Measurements from ENCODE around the gene TMEM98. TPM values are rescaled to one million over a fixed set of nuclear protein-coding genes. Genes with fewer than 3 reads are reported as not detected.

The TMEM98 gene
- total and polyA plus RNA-seq, 9 of the 15 experiments (the other 6 are each of a cell fraction or from before 2014, with no cell fraction given) = 33.5 to 164 (median 84.7) TPM

GRCh38 chr17:32953045-32953444 is 25.1 kb downstream of the TMEM98 start:
- DNase-seq (ENCODE audit: extremely low read depth in 1 of 4, low spot score in 3 of 4) (no peak), ATAC-seq (no peak), FAIRE-seq (no peak)
- no peak overlapping the region for H3K9ac ChIP-seq (ENCODE audit: insufficient read depth in 1 of 2, low read depth in 2 of 2, low read length in 2 of 2)
- H3K27me3 ChIP-seq (ENCODE audit: control insufficient read depth in 2 of 2, insufficient read depth in 2 of 2, low read length in 2 of 2) = no peaks in the 10 kb centered on the region
- in situ Hi-C loops (cut with MboI) (no loop called here), intact Hi-C loops (cut with micrococcal nuclease) (no loop called here)
- H3K4me2 ChIP-seq (ENCODE audit: insufficient read depth, low read length) = no peak overlapping the region
- no peaks in the 10 kb centered on the region for H3K9me1 ChIP-seq (ENCODE audit: control insufficient read depth, insufficient read depth, low read length)
- POLR2A ChIA-PET = interaction anchor here (1.2 to 1.5 kb wide), 2 partner anchors 9 to 12 kb away, joined by 3 to 5 read pairs; no protein-coding TSS in a partner anchor
- H3K9me3 ChIP-seq (replicated peaks; ENCODE audit: control insufficient read depth, insufficient read depth, low read depth, low read length) = no peaks in the 10 kb centered on the region
- no peak overlapping the region for H3K4me3 ChIP-seq
- CTCF ChIA-PET (ENCODE audit: low intra/inter-chr PET ratio) = no interaction called here
- H3K36me3 ChIP-seq (ENCODE audit: control insufficient read depth, insufficient read depth, low read length) = no peaks in the 10 kb centered on the region
- BruUV-seq (replicated peaks) = no TSS peak
- no peaks in the 10 kb centered on the region for H3K79me2 ChIP-seq (ENCODE audit: control insufficient read depth, insufficient read depth, low read length)
- H2AFZ ChIP-seq (ENCODE audit: low read depth, low read length) = no peak overlapping the region
- peaks cover 3 to 12% of the 10 kb centered on the region in 2 experiments; a peak in 3 of 5 replicates for H3K4me1 ChIP-seq (replicated peaks in 1 of 2; ENCODE audit: control insufficient read depth in 2 of 2, insufficient read depth in 2 of 2, low read length in 2 of 2)
- TF ChIP-seq SPI1 (IDR thresholded peaks at IDR 0.05; ENCODE audit: borderline replicate concordance, low read depth, low read length) = peak; percentile 45; the same call in 1 of the 2 replicates
- TF ChIP-seq ZNF77 (CRISPR knock-in tag; IDR thresholded peaks at IDR 0.05) = no peak
- H4K20me1 ChIP-seq (replicated peaks; ENCODE audit: control insufficient read depth, insufficient read depth, low read length) = no peaks in the 10 kb centered on the region
- no peak overlapping the region for H3K27ac ChIP-seq (ENCODE audit: extremely low read depth, low read depth, low read length)

GRCh38 chr17:32953857-32954256 is 25.9 kb downstream of the TMEM98 start:
- H3K9ac ChIP-seq (ENCODE audit: insufficient read depth in 1 of 2, low read depth in 2 of 2, low read length in 2 of 2) = no peak overlapping the region
- H3K9me3 ChIP-seq (replicated peaks; ENCODE audit: control insufficient read depth, insufficient read depth, low read depth, low read length) = no peaks in the 10 kb centered on the region
- 67% methylated on average over 2 of the region's 2 CpGs for WGBS (ENCODE audit: insufficient coverage, low coverage, missing lambda C conversion rate)
- ATAC-seq (no peak), DNase-seq (ENCODE audit: extremely low read depth in 1 of 4, low spot score in 3 of 4) (no peak), FAIRE-seq (no peak)
- in situ Hi-C loops (cut with MboI) = no loop called here
- no peak overlapping the region for H3K27ac ChIP-seq (ENCODE audit: extremely low read depth, low read depth, low read length)
- ChIA-PET POLR2A (interaction anchor here (0.8 to 1.5 kb wide), 2 partner anchors 8 to 13 kb away, joined by 3 to 5 read pairs; no protein-coding TSS in a partner anchor), CTCF (ENCODE audit: low intra/inter-chr PET ratio) (no interaction called here)
- no peaks in the 10 kb centered on the region for H3K9me1 ChIP-seq (ENCODE audit: control insufficient read depth, insufficient read depth, low read length)
- no peak overlapping the region for H2AFZ ChIP-seq (ENCODE audit: low read depth, low read length)
- no peaks in the 10 kb centered on the region for H3K36me3 ChIP-seq (ENCODE audit: control insufficient read depth, insufficient read depth, low read length)
- H3K4me2 ChIP-seq (ENCODE audit: insufficient read depth, low read length) = no peak overlapping the region
- no TSS peak for BruUV-seq (replicated peaks)
- intact Hi-C loops (cut with micrococcal nuclease) = no loop called here
- H4K20me1 ChIP-seq (replicated peaks; ENCODE audit: control insufficient read depth, insufficient read depth, low read length) = no peaks in the 10 kb centered on the region
- no peaks in the 10 kb centered on the region for H3K79me2 ChIP-seq (ENCODE audit: control insufficient read depth, insufficient read depth, low read length)
- H3K27me3 ChIP-seq (ENCODE audit: control insufficient read depth in 2 of 2, insufficient read depth in 2 of 2, low read length in 2 of 2) = no peaks in the 10 kb centered on the region
- H3K4me1 ChIP-seq (replicated peaks in 1 of 2; ENCODE audit: control insufficient read depth in 2 of 2, insufficient read depth in 2 of 2, low read length in 2 of 2) = peaks cover 3 to 12% of the 10 kb centered on the region in 2 experiments; a peak in 3 of 5 replicates
- H3K4me3 ChIP-seq = no peak overlapping the region
- TF ChIP-seq DPF2 (IDR thresholded peaks at IDR 0.05) (no peak), HEY1 (CRISPR knock-in tag; IDR thresholded peaks at IDR 0.05; ENCODE audit: borderline replicate concordance) (no peak), GTF2F1 (IDR thresholded peaks at IDR 0.05; ENCODE audit: low read depth, low read length) (no peak), CBFA2T2 (conservative IDR thresholded peaks at IDR 0.05) (no peak), NFIC (IDR thresholded peaks at IDR 0.05) (no peak), ATF2 (CRISPR knock-in tag; IDR thresholded peaks at IDR 0.05) (no peak), BCL6 (CRISPR knock-in tag; IDR thresholded peaks at IDR 0.05) (no peak), ZNF583 (CRISPR knock-in tag; IDR thresholded peaks at IDR 0.05) (no peak)
- TF ChIP-seq, protein P1, sequence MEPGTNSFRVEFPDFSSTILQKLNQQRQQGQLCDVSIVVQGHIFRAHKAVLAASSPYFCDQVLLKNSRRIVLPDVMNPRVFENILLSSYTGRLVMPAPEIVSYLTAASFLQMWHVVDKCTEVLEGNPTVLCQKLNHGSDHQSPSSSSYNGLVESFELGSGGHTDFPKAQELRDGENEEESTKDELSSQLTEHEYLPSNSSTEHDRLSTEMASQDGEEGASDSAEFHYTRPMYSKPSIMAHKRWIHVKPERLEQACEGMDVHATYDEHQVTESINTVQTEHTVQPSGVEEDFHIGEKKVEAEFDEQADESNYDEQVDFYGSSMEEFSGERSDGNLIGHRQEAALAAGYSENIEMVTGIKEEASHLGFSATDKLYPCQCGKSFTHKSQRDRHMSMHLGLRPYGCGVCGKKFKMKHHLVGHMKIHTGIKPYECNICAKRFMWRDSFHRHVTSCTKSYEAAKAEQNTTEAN (CRISPR knock-in tag; IDR thresholded peaks at IDR 0.05) = no peak
- TF ChIP-seq, protein P2, sequence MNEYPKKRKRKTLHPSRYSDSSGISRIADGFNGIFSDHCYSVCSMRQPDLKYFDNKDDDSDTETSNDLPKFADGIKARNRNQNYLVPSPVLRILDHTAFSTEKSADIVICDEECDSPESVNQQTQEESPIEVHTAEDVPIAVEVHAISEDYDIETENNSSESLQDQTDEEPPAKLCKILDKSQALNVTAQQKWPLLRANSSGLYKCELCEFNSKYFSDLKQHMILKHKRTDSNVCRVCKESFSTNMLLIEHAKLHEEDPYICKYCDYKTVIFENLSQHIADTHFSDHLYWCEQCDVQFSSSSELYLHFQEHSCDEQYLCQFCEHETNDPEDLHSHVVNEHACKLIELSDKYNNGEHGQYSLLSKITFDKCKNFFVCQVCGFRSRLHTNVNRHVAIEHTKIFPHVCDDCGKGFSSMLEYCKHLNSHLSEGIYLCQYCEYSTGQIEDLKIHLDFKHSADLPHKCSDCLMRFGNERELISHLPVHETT (CRISPR knock-in tag; conservative IDR thresholded peaks at IDR 0.05 in 1 of 2, IDR thresholded peaks at IDR 0.05 in 1 of 2) = no peak
- TF ChIP-seq, protein P3, sequence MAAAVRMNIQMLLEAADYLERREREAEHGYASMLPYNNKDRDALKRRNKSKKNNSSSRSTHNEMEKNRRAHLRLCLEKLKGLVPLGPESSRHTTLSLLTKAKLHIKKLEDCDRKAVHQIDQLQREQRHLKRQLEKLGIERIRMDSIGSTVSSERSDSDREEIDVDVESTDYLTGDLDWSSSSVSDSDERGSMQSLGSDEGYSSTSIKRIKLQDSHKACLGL (CRISPR knock-in tag; IDR thresholded peaks at IDR 0.05; ENCODE audit: borderline replicate concordance, poor library complexity, severe bottlenecking) = no peak

All from K562 (cell line).